GM18870 (cell line): ENCODE results near the gene RUFY4.

Experiments
- ATAC-seq: cut with Tn5 transposase; IDR thresholded peaks from one replicate; pipeline ENCODE4 v1.9.1; 2021; ENCODE audit warnings: moderate library complexity; ENCODE audit not compliant: unreplicated experiment

Gene RUFY4

DNA sequence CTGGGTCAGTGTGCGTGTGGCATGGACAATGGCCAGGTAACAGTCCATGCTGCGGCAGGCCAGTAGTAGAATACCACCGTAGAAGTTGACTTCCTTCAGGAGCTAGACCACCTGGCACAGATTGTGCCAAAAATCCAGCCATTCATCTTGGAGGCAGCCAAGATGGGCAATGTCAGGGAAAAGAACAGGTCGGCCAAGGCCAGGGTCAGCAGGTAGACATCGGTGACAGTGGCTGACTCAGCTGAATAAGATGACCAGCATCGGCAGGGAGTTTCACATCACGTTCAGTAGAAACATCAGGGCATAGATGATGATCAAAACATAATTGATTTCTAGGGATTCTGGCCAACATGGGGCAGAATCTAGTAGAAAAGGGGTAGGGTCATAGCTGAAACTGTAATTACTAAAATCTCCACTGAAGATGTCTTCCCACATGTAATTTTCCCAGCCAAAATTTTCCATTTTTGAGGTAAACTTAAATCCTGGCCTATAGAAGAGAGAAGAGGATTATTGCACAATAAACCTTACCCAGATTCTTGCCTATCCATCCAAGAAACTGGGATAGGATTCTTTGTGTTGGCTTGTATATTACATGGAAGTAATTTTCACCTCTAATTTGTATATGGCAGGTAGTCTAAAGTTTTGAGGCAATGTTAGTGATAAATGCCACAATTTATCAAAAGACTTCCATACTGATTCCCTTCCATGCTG is 7.9 kb upstream of the RUFY4 start:
- ATAC-seq, result no peak

DNA sequence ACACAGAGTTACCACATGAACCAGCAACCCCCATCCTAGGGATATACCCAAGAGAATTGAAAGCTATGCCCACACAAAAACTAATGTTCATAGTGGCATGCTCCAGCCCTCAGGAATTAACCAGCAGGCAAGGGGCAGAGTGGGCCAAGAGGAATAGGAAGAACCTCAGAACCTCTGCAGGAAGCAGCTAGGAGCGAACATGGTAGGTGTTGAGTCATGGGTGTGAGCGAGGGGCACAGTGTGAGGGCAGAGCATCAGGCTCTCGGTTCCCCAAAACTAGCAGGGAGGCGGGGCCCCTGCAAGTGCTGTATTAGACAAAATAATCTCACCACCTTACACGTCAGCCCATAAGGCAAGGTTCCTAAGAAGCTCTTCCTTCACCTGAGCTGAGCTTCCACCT is 5.6 kb upstream of the RUFY4 start:
- peak; percentile 72 for ATAC-seq

DNA sequence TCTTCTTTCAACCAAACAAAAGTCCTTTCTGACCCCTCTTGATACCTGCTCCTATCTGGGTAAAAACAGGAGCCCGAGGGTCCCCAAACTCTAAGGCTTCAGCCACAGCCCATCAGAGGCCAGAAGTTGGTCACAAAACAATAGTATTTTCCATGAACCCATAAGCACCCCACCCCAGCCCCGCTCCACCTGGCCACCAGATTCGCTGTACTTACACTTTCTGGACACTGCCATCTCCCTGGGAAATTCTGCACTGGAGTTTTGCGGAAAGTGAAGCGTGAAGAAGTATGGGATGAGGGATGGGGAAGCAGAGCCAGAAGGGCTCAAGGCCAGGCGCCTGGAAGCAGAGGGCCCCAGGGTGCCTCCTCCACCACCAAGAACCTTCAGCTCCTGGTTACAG is 5.2 kb upstream of the RUFY4 start:
- no peak for ATAC-seq

DNA sequence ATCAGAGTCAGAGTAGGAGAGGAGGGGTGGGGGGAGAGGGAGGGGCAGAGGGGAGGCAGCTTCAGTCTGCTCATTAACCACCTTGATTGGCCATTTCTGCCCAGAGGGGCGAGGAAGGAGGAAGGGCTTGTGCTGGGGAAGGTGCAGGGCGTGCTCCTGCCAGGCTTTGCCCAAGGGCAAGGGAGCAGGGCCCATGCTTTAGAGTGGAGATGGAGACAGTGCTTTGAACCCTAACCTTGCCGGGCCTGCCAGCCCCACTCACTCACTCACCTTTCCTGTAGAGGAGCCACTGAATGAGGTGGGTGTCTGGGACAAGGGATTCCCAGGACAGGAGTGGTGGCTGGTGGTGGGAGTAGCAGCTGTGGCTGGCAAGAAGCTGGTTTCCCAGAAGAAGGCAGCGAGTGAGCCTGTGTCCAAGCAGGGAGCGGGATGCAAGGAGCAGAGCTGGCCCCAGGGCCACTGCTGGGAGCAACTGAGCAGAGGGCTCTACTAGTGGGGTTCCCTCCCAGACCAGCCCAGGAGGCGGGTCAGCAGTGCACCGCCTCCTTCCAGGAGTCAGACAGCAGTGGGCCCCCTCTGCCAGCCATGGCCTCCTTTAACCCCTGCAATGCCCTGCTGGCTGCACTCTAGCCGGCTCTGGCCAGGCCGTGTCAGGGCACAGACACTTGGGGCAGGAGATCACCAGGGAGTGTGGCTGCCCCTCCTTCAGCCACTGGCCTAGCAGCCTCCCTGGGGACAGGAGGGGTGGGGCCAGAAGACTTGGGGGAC is 3.6 kb upstream of the RUFY4 start:
- no peak for ATAC-seq

DNA sequence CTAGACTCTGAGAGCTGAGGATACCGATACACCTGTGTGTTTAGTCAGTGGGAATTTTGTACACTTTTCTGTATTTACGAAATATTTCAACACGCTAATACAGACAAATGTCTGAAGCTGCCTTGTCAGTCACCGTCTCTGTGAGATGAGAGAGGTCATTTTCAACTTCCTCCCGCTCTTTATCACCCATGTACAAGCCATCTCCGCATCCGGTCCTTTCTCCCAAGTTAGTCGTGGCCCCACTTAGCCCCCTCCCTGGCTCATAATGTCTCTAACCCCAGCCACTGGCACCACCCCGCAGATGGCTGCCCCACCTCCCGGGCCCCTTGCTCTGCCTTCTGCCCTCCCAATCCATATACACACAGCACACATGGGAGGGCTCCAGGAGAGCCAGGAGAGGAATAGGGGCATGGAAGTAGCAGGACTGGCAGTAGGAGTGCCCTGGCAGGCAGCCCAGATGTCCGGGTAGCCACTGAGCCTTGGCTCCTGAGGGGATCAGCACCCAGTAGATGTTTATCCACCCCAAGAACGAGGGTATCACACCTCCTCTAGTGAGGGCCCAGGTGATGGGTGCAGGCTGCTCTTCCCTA is 2.0 kb upstream of the RUFY4 start:
- no peak for ATAC-seq

DNA sequence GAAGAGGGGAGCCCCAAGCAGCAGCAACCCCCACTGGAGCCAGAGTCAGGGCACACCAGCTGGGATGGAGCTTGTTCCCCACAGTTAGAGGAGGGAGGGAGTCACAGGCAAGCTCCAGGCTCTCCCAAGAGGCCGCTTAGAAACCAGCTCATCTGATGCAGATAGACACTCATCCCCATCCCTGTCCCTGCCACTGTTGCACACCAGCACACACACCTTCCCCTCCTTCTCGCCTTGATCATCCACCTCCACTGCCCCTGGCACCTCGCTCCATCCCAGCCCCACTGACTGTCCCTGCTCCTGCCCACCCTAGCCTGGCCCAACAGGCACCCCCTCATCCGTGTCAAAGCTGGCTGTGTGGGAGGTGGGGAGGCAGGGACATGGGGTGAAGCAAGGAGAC is 1.5 kb upstream of the RUFY4 start:
- ATAC-seq, result no peak

DNA sequence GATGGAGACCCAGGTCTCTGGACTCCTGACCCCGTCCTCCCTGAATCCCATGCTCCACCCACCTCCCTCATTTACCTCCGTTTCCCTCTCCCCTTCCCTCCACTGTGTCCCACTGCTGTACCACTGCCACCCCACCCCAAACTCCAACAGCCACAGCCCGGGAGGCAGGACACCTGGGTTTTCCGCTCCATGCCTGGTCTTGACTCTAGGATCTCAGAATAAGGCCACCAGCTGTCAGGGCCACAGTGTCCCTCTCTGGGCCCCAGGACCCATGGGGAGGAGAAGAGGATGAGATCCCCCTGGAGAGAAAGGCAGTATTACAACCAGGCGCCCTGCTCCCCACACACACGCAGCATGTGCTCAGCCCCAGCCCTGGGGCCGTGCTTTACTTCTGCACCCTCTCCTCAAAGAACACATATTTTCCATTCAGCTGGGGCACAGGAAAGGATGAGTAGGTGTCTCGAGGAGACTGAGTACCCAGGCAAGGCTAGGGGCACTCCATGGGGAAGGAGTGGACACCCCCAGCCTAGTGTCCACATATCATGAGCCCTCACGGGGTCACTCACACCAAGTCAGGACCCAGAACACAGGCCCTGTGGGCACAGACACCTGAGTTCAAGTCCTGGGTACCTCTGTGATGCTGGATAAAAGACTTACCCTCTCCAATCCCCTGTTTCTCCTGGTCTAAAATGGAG is 700 bp downstream of the RUFY4 start:
- ATAC-seq, result no peak

DNA sequence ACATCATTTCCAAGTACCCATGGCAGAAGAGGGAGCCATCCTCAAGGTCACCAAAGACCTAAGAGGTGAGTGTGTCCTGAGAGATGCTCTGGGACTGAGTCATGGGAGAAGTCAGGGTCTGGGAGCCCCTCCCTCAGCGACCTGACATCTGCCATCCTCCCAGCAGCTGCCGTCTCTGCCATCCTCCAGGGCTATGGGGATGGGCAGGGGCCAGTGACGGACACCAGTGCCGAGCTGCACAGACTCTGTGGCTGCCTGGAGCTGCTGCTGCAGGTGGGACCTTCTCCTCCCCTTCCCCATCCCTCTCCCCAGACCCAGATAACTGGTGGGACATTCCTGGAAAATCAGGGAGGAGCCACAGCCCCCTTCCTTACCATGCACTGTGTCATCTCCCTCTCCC is 1.5 kb downstream of the RUFY4 start:
- ATAC-seq, result no peak

DNA sequence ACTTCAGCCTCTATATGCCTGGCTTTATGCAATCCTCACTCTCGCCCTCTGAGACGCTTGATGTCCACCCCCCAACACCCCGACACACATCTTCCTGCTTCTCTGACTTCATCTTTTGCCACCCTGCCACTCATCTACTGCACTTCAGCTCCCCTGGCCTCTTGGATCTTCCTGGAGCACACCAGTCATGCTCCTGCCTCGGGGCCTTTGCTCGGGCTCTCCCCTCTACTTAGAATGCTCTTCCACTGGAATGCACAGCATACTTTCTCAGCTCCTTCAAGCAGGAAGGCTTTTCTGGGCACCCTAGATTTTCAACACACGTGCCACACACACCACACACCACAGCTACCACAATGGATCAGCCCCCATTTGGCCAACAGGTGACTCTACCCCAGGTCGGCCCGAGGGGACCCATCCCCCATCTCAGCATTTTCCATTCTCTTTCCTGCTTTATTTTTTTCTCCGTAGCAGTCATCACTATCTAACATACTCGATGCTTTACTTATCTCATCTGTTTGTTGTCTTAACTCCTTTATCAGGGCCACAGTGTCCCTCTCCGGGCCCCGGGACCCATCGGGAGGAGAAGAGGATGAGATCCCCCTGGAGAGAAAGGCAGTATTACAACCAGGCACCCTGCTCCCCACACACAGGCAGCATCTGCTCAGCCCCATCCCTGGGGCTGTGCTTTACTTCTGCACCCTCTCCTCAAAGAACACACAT is 2.3 kb downstream of the RUFY4 start:
- no peak for ATAC-seq

DNA sequence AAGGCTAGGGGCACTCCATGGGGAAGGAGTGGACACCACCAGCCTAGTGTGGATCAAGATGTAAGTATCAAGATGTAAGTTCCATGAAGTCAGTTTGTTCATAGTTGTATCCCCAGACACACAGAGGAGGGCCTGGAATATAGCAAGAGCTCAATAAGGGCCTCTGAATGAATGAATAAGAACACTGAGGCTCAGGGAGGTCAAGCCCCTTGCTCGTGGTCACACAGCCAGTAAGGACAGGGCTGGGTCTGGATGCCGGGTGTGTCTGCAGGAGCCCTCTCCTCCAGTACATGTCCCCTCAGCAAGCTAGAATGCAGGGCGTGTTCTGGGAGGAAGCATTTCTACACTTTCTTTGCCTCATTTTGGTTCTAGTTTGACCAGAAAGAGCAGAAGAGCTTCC is 2.9 kb downstream of the RUFY4 start:
- ATAC-seq, result no peak

DNA sequence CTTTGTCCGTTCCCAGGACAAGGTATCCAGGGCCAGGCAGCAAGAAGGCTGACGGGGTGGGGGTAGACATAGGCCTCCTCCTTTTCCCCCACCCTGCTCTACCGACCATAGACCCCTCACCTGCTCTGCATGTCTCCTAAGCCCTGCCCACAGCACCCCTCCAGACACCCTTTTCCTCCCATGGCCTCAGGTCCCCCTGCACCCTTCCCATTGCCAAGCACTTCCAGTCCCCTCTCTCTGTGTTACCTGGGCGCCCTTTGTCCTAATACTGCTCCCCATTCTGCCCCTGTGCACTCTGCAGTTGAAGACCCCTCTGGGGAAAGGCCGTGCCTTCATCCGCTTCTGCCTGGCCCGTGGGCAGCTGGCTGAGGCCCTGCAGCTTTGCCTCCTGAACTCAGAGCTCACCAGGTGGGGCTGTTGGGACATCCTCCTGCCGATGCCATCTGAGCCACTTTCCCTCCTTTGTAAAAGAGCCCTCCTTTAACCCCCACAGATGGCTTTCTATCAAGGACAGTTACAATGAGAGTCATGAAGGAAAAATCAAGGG is 3.5 kb downstream of the RUFY4 start:
- ATAC-seq, result no peak

DNA sequence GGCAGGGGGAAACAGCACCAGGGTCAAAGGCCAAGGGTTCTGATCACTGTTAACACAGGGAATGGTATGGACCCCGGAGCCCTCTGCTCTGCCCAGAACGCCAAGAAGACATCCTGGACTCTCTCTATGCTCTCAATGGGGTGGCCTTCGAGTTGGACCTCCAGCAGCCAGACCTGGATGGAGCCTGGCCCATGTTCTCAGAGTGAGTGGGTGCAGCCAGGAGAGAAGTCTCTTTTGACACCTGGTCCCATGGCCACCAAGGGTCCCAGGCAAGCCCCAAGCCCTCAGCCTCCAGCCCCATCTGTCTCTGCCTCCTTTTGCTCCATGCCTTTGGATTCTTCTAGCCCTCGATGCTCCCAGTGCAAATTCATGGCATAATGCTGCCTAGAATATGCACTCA is 4.1 kb downstream of the RUFY4 start:
- ATAC-seq, result no peak

DNA sequence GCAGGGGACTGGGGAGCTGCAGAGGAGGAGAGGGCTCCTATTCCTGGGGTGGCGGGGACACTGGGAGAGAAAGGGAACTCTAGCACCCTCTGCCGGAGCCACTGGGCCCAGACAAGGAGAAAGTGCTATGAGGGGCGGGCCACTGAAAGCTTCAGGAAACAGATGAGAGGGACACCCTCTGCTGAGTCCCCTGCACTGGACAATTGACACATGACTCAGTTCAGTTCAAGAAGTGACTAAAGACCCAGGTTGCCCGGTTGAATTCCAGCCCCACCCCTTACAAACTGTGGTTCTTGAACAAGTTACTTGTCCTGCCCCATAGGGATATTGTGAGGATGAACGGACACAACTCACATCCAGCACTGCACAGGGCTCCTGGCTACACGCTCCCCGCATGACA is 5.0 kb downstream of the RUFY4 start:
- ATAC-seq, result no peak

DNA sequence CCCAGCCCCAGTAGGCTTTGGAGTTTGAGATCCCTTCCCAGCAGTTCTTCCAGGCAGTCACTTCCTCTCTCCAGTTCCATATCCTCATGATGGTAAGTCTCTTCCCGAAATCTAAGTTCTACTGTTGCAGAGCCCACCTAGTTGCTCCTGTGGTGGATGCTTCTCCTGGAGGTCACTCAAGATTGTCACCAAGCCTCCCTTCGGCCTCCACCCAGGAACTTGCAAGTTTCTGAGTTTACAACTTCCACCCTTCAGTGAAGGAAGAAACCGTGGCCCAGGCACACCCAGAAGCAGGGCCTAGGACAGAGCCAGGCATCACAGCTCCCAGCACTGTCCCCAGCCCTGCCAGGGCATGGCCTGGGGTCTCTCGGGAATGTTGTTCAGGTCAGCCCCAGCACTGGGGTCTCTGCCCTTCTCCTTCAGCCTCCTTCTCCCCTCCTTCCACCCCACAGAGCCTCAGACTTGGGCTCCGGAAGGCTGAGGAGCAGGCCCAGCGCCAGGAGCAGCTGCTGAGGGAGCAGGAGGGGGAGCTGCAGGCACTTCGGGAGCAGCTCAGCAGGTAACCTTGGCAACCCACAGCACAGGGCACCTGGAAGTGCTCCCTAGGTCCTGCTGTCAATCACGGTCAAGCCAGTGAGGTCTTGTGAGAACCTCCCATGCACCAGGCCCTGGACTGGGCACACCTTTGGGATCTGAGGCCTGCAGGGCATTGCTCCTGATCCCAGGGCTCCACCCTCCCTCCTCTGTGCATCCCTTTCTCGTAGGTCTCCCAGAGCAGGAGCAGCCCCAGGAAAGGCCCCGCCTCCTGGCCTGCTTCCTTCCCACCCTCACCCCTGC is 7.1 kb downstream of the RUFY4 start:
- no peak for ATAC-seq

DNA sequence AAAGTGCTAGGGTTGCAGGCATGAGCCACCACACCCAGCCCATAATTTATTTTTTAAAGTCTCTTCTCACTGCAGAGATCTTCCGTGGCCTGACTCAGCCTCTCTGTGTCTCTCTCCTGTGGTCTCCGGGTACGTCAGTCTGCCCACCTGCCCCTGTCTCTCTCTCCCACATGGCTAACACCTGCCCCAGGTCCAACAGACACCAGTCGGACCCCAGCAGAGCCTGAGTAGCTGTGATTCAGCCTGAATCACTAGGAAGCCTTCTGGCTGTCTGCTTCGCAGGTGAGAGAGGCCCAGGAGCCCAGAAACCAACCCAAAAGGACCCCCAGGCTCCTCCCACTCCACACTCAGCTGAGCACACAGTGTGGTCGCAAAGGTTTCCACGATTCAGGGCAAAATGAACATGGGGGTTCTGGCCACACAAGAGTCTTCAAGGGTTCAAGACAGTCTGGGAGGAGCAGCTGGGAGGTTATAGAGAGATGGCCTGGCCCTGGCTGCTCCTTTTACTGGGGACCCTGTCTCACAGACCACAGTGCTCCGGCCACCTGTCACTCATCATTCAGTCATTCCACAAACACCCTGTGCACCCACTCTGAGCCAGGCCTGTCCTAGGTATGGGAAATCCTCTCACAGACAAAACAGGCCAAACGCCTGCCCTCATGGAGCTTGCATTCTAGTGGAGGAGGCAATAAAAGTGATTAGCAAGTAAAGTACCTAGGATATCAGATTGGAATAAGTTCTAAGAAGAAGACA is 8.6 kb downstream of the RUFY4 start:
- no peak for ATAC-seq

DNA sequence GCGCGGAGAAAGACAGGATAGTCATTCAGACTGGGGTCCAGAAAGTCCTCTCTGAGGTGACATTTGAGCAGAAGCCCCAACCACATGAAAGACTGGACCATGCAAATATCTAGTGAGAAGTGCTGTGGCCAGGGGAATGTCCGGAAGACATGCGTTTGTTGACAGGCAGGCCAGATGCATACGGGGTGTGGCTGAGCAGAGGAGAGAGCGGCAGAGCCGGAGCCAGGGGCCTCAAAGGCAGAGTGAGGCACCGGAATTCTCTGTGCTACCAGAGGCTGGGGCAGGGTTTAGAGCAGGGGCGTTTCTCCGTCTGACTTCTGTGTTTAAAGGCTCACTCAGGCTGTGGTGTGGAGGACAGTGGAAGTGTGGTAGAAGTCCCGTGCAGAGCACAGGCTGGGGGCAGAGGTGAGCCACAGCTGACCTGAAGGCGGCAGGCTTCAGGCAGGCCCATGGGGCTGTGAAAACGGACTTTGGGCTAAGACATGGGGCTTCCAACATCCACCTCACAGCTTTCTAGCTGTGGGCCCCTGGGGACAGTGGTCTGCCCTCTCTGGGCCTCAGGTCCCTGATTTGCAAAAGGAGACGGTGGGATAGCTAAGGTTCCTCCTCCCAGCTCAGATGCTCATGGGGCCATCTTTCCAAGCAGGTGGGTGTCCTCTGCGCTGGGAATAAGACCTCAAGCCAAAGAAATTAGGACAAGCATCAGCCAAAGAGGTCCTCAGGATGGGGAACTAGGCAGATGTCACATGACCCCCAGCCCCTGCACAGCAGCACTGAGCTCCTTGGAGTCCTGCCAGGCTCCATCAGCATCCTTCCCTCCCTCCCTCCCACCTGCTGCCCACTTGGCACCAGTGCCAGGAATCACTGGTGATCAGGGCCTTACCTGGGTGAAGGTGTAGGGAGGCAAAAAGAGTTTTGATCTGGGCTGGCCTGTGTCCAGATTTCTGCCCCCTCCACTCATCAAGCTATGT is 11.2 kb downstream of the RUFY4 start:
- no peak for ATAC-seq

DNA sequence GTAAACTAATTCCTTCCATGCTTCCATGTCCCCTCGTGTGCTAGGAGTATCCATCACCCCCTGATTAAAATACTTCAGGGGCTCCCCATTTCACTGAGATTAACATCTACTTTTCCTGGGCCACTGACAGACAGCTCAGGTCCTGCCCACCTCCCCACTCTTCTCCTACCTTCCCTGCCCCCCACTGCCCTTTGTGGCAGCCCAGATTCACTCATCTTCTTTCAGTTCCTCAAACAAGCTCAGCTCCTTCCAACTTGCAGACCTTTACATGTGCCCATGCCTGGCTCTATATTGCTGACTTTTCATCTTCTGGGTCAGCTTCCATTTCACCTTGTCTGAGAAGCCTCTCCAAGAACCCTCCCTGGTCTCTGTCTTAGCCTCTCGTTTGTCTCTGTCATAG is 12.0 kb downstream of the RUFY4 start:
- ATAC-seq, result peak; percentile 93

DNA sequence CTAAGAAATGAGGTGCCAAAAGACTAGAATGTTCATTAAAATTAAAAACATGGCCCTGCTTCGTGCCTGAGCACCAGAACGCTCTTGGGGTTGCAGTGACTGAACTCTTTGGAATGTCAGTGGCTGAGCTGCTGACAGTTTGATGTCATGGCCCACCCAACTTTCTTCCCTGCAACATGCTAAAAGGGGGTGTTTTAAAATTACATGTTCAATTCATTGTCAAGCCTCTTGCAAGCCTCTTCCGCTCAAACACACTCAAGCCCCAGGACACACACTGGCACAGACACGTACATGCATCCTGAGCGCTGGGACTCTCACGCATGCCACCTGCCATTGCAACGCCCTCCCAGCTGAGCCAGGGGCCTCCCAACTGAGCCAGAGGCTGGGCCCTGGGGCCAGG is 12.6 kb downstream of the RUFY4 start:
- no peak for ATAC-seq
